Vagina (tissue), 2 donors: ENCODE measurements around the gene NRG2.

Source experiments
- POLR2A ChIP-seq, 2 donors: fragments of 450-650 bp; IDR thresholded peaks; one replicate each; pipeline ENCODE4 v1.6.1; 2017; ENCODE audit warnings: antibody characterized with exemption in 2 of 2, mild to moderate bottlenecking in 2 of 2, moderate library complexity in 2 of 2
- POLR2AphosphoS5 ChIP-seq, 2 donors: sonication (generic); formaldehyde crosslinking; IDR thresholded peaks; one replicate each; pipeline ENCODE4 v1.9.0; 2017; ENCODE audit warnings: antibody characterized with exemption in 2 of 2, mild to moderate bottlenecking in 2 of 2, low read depth in 1 of 2; ENCODE audit not compliant: insufficient read depth in 1 of 2
- TF ChIP-seq, protein P1 (sequence below), 3 experiments: fragments of 450-650 bp in 2 of 3; fragments of 200-600 bp in 1 of 3; sonication (generic) in 1 of 3; IDR thresholded peaks; one replicate each; pipeline ENCODE4 v1.5.1; 2017 to 2019; ENCODE audit warnings: antibody characterized with exemption in 3 of 3, mild to moderate bottlenecking in 2 of 3, moderate library complexity in 2 of 3

DNA sequence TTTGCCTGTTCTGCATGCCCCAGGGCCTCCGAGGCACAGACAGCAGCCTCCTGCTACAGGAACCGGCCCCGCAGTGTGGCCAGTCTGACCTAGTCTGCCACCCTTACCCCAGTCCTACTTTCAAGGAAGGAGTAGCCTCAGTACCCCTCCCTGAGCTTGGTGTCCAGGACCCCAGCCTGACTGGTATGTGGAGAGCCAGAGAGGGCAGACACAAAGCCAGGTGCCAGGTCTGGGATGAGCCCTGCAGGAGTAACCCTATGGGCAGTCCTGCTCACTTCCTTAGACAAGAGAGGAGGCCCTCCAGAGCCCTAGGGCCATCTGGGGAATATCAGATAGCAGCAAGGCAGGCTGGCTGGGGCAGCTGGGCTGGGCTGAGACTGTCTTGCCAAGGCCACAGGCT lies 67.8 kb downstream of the NRG2 start:
- TF ChIP-seq, protein P1, sequence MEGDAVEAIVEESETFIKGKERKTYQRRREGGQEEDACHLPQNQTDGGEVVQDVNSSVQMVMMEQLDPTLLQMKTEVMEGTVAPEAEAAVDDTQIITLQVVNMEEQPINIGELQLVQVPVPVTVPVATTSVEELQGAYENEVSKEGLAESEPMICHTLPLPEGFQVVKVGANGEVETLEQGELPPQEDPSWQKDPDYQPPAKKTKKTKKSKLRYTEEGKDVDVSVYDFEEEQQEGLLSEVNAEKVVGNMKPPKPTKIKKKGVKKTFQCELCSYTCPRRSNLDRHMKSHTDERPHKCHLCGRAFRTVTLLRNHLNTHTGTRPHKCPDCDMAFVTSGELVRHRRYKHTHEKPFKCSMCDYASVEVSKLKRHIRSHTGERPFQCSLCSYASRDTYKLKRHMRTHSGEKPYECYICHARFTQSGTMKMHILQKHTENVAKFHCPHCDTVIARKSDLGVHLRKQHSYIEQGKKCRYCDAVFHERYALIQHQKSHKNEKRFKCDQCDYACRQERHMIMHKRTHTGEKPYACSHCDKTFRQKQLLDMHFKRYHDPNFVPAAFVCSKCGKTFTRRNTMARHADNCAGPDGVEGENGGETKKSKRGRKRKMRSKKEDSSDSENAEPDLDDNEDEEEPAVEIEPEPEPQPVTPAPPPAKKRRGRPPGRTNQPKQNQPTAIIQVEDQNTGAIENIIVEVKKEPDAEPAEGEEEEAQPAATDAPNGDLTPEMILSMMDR (IDR thresholded peaks at IDR 0.05): no peak
- no peak for TF ChIP-seq POLR2A (IDR thresholded peaks at IDR 0.05)
- no peak for TF ChIP-seq POLR2AphosphoS5 (IDR thresholded peaks at IDR 0.05; ENCODE audit: insufficient read depth in 1 of 2, low read depth in 1 of 2)
